Measurements from ENCODE around the gene SPTB.

The SPTB gene

DNA sequence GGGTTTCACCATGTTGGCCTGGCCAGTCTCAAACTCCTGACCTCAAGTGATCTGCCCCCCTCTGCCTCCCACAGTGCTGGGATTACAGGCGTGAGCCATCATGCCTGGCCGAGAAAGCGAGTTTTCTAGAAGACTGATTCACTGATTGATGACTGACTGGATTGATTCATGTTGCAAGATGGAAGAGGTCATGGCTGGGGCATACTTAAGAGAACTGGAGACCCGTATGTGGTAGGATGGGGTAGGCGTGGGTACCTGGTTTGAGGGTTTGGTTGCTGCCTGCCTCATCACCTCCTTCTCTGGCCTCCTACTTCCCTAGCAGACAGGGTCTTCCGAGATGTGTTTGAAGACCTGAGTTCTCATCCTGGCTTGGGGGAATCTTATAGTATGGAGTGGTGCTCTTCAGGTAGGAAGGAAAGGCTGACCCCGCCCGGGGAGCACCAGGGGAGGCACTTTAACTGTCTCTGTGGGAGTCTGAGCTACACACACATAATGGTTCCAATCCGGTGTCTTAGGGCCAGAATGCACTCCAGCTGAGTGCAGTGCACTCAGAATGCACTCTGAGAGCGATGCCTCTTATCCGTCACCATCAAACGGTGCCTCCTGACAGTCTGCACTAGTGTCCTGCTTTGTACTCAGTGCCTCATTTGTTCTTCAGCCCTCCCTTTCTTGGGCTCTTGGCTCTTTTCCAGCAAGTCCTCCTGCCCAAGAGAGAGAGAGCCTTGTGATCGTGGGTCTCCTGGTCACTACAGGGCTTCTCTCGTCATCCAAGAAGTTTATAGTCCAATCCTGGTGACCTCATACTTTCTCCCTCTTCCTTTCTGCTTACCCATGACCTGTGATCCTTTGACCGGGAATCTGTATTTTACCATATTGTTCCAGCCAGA, 155.8 kb downstream of the SPTB start:
- DNase-seq: no peak

DNA sequence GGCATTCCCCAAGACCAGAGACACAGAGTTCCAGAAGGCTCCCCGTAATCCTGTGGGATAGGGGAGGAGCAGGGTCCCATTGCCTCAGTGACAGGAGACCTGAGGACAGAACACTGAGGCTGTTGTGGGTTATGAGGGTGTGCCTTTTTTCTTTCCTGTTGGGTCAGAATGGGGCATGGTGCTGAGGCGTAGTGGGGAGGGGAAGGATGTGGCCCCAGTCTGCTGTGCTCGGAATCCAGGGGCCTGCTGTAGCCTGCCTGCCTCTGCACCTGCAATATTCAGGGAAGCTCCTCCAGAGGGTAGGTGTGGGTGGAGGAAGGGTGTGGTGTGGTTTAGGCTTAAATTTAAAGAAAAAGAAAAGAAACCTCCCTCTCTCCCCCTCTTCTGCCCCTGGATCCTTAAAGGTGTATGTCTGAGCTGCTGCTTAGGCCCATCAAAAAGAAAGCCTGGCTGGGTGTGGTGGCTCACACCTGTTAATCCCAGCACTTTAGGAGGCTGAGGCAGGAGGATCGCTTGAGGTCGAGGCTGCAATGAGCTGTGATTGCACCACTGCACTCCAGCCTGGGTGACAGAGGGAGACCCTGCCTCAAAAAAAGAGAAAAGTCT, 156.8 kb downstream of the SPTB start:
- no peak for DNase-seq

- no peak for DNase-seq
Observed at GRCh38 chr14:64721899-64722298, 157.8 kb downstream of the SPTB start.

- no peak for DNase-seq
Observed at GRCh38 chr14:64721391-64721791, 158.3 kb downstream of the SPTB start.

DNA sequence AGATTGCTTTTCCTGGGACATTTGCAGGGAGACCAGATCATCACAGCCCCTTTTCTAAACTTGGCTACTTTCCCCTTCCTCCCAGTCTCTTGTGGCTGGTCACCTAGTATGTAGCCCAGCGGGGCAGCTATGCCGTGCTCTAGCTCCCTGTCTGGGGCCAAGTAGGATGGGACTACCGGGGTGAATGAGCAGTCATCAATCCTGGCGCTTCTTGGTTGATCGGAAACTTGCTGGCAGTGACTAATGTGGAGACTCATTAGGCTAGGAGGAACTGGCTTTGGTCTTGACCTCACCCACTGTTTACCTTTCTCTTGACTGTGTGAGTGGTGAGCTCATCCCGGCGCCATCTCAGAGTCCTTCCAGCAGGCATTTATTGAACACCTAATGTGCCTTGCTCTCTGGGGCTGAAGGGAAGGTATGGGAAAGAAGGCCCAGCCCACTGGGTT, 159.6 kb downstream of the SPTB start:
- no peak for DNase-seq

- DNase-seq: no peak
Observed at GRCh38 chr14:64719601-64720000, 160.1 kb downstream of the SPTB start.

DNA sequence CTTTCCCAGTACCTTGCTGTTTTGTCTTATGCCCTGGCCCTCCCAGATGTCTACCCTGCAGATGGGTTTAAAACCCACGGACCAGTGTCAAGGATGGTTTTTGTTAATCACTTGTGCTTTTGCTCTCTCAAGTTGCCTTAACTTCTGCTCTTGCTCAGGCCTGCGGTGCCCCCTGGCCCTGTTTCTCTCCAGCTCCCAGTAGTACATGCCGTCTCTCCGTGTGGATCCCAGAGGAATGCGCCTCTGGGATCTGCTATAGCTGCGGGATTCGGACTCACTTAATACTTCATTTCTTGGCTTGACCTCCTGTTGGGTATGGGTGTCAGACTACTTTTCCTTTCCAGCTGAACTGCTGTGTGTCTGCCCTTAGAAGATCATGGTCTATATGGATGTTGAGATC, 160.9 kb downstream of the SPTB start:
- DNase-seq: no peak

- DNase-seq: no peak
Observed at GRCh38 chr14:64717870-64718269, 161.8 kb downstream of the SPTB start.

GRCh38 chr14:64715628-64716412, 163.9 kb downstream of the SPTB start:
- no peak for DNase-seq

DNA sequence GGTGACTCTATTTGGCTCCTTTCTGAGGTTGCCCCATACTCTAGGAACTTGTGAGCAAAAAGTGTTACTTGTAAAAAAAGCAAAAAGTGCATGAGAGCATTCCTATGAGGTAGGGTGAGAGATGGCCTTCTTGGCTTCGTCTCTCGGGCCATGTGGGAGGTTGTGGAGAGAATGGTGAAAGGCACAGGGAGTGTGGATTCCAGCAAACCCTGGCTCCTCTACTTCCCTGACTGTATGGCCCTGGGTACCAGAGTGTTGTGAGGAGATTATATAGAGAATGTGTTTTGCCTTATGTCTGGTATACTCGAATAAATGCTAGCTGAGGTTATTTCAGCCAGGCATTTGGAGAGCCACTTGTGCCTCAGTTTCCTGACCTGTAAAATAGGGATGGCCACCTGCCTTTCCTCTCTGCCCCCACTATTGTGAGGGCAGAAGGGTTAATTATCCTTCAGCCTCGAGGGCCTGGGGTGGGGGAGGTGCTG, 164.5 kb downstream of the SPTB start:
- no peak for DNase-seq

DNA sequence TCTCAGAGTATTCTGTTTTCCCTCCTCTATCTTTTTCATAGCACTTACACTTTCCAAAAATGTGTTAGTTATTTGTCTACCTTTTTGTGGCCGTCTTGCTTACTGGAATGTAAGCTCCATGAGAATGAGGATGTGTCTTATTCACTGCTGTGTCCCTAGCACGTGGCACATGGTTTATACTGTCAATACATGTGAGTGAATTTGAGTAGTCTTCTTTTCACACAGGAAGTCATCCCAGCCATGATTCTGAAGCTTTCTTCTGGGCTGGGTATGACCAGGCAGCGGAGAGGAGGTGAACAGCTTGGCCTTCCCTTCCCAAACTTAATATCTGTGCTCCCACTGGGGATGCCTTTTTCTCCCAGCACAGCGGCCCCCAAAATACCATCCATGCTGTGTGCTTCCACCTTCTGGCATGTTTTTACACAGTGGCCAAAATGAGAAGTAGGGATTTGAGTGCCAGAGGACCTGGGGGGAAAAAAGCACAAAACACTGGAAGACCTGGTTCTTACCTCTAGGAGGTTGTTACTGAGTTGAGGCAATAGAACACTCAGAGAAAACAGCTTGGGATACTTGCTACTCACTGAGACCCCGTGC, 165.2 kb downstream of the SPTB start:
- DNase-seq: no peak

DNA sequence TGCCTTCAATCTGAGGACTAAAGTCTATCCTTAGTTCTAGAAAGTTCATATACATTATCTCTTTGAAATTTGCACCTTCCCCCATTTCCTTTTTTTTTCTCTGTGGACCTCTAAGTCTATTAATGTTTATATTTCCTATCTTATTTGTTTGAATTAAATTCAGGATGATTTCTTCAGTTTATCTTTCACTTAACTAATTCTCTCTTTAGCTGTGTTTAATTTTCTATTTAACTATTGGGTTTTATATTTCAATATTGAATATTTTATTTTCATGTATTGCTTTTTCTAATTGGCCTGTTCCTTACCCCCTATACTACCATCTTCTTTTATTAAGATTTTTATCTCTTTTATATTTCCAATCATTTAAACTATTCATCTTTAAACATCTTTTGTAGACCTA, 166.0 kb downstream of the SPTB start:
- no peak for DNase-seq

- no peak for DNase-seq
Observed at GRCh38 chr14:64711039-64711438, 168.7 kb downstream of the SPTB start.

- DNase-seq: no peak
Observed at GRCh38 chr14:64709126-64709525, 170.6 kb downstream of the SPTB start.

GRCh38 chr14:64708148-64709004, 171.3 kb downstream of the SPTB start:
- no peak for DNase-seq

- DNase-seq: no peak
Observed at GRCh38 chr14:64707661-64708060, 172.0 kb downstream of the SPTB start.

DNA sequence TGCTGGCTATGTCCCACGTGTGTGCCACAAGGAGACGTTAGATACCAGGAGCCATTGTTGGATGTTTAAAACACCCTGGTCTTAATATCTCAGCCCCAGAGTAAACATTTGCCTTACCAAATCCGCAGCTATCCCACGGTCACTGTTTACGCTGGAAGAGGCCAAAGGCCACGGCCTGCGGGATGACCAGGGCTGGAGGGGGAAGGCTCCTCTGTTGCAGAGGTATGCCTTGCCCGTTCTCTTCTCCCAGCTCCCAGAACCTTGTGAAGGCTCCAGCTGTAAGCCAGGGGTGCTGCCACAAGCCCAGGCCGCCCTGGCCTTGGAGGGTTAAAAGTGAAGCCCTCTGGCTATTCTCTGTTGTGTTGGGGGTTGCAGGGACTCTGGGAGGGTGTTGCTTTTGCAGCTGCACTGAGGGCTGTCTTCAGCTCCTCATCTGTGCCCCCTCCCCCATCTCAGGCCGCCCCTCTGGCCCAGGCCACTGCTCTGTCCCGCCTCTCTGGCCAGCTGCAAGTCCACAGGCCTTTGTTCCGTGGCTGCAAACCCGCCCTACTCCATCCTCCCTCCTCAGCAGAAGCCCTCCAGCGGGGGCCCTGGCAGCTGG, 173.0 kb downstream of the SPTB start:
- DNase-seq: no peak

- no peak for DNase-seq
Observed at GRCh38 chr14:64706119-64706592, 173.6 kb downstream of the SPTB start.

GRCh38 chr14:64705381-64706118, 174.2 kb downstream of the SPTB start:
- DNase-seq: no peak

DNA sequence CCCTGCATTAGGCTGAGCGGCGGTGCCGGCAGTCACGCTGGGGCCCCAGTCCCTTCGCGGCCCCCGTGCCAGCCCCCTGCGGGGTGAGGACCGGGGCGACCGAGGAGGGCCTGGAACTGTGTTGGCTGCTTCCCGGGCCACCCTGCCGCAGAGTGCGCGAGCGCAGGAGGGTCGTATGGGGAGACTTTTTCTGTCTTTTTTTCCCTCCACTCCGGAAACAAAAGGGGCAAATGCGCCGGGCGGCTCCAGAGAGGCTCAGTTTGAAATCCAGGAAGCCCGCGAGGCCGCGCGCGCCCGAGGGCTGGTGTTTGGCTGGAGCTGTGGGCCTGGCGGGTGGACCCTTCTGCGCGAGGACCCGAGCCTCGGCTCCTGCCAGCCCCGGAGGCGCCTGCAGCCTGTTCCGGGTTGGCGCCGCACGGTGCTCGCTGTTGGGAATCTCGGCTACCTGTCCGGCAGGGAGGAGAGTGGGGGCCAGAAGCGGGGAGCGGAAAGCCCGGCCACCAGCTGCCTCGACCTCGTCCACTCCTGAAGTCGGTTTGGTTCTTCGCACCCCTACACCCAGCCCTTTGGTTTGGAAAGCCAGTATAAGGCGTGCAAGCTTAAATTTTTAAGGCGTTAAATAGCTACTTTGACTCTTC, 174.8 kb downstream of the SPTB start:
- DNase-seq: no peak
